DOHH2 (cell line): ENCODE results near the gene CTTN.

Experiments
- H3F3A ChIP-seq: fragments of 200-600 bp; sonication (generic), shearing (Covaris generic); 2 replicates; pipeline ENCODE4 v1.6.0; 2016; ENCODE audit warnings: antibody characterized with exemption, mild to moderate bottlenecking; ENCODE audit not compliant: control insufficient read depth, insufficient read depth
- H3K27ac ChIP-seq: fragments of 200-600 bp; sonication (generic); 2 replicates; pipeline ENCODE4 v1.5.1; 2014; ENCODE audit warnings: low read depth, mild to moderate bottlenecking, low read length, moderate library complexity
- H3K27me3 ChIP-seq: fragments of 200-600 bp; sonication (generic); 2 replicates; pipeline ENCODE4 v1.6.1; 2014; ENCODE audit warnings: mild to moderate bottlenecking, low read length, mixed read lengths; ENCODE audit not compliant: control insufficient read depth
- H3K36me3 ChIP-seq: fragments of 200-600 bp; sonication (generic); 2 replicates; pipeline ENCODE4 v1.6.1; 2014; ENCODE audit warnings: mild to moderate bottlenecking, low read length, moderate library complexity, mixed read lengths; ENCODE audit not compliant: control insufficient read depth
- H3K4me1 ChIP-seq: fragments of 200-600 bp; sonication (generic); 2 replicates; pipeline ENCODE4 v1.6.1; 2014; ENCODE audit warnings: mild to moderate bottlenecking, low read length, mixed read lengths; ENCODE audit not compliant: control insufficient read depth
- H3K4me2 ChIP-seq: fragments of 200-600 bp; sonication (generic); 2 replicates; pipeline ENCODE4 v1.6.0; 2014; ENCODE audit warnings: mild to moderate bottlenecking, low read length, moderate library complexity
- H3K4me3 ChIP-seq: fragments of 200-600 bp; sonication (generic); 2 replicates; pipeline ENCODE4 v1.5.1; 2014; ENCODE audit warnings: mild to moderate bottlenecking, low read length, mixed read lengths
- H3K79me2 ChIP-seq: fragments of 200-600 bp; sonication (generic); 2 replicates; pipeline ENCODE4 v1.6.1; 2014; ENCODE audit warnings: mild to moderate bottlenecking, low read length, mixed read lengths; ENCODE audit not compliant: control insufficient read depth
- H3K9me2 ChIP-seq: fragments of 200-600 bp; sonication (generic); replicated peaks from 2 replicates; pipeline ENCODE4 v1.6.1; 2014; ENCODE audit warnings: mild to moderate bottlenecking, low read length, mixed read lengths; ENCODE audit not compliant: control insufficient read depth
- H3K9me3 ChIP-seq: fragments of 200-600 bp; sonication (generic); 2 replicates; pipeline ENCODE4 v1.6.1; 2014; ENCODE audit warnings: antibody characterized with exemption, low read length, mixed read lengths; ENCODE audit not compliant: control insufficient read depth, insufficient read depth
- H4K20me1 ChIP-seq: fragments of 200-600 bp; sonication (generic); 2 replicates; pipeline ENCODE4 v1.6.0; 2014; ENCODE audit warnings: low read depth, mild to moderate bottlenecking, antibody characterized with exemption, low read length, moderate library complexity; ENCODE audit not compliant: control insufficient read depth, insufficient read depth
- EZH2phosphoT487 ChIP-seq: fragments of 200-600 bp; sonication (generic); IDR thresholded peaks from 2 replicates; pipeline ENCODE4 v1.6.1; 2017; ENCODE audit warnings: borderline replicate concordance, mild to moderate bottlenecking, antibody characterized with exemption, low read length, moderate library complexity, mixed read lengths
- TF ChIP-seq, protein P1 (sequence below): fragments of 200-600 bp; sonication (generic); IDR thresholded peaks from one replicate; pipeline ENCODE4 v1.5.1; 2014; ENCODE audit warnings: antibody characterized with exemption, mild to moderate bottlenecking, low read depth, low read length; ENCODE audit not compliant: poor library complexity, severe bottlenecking

The CTTN gene

DNA sequence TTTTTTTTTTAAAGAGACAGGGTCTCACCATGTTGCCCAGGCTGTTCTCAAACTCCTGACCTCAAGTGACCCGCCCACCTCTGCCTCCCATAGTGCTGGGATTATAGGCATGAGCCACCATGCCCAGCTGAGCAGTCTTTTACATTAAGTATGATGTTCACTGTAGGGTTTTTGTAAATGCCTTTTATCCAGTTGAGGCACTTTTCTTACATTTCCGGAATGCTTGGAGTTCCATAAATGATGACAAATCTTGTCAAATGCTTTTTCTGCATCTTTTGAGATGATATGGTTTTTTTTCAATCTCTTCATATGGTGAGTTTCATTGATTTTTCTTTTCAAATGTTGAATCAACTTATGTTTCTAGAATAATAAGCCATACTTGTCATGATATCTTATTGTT is 29.4 kb upstream of the CTTN start:
- H4K20me1 ChIP-seq: no peaks in the 10 kb centered on the region
- no peaks in the 10 kb centered on the region for H3K9me3 ChIP-seq
- H3K4me2 ChIP-seq: no peak overlapping the region
- no peaks in the 10 kb centered on the region for H3K4me1 ChIP-seq
- H3K27ac ChIP-seq: no peak overlapping the region
- no peak overlapping the region for H3K4me3 ChIP-seq
- H3F3A ChIP-seq: no peaks in the 10 kb centered on the region
- peaks cover 38% of the 10 kb centered on the region for H3K36me3 ChIP-seq
- H3K79me2 ChIP-seq: peaks cover 3% of the 10 kb centered on the region
- H3K9me2 ChIP-seq: no peaks in the 10 kb centered on the region
- H3K27me3 ChIP-seq: no peaks in the 10 kb centered on the region
- no peak for TF ChIP-seq EZH2phosphoT487

DNA sequence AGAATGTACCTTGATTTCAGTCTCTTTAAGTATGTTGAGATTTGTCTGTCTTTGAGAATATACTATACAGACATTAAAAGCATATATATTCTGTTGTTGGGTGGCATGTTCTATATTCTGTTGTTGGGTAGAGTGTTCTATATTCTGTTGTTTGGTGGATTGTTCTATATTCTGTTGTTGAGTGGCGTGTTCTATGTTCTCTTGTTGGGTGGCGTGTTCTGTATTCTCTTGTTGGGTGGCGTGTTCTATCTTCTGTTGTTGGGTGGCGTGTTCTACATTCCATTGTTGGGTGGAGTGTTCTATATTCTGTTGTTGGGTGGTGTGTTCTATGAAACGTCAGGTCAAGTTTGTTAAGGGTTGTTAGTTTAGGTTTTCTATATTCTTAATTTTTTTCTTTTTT is 27.1 kb upstream of the CTTN start:
- H3K36me3 ChIP-seq: peaks cover 40% of the 10 kb centered on the region
- H3K27ac ChIP-seq: no peak overlapping the region
- no peak for TF ChIP-seq EZH2phosphoT487
- TF ChIP-seq, protein P1, sequence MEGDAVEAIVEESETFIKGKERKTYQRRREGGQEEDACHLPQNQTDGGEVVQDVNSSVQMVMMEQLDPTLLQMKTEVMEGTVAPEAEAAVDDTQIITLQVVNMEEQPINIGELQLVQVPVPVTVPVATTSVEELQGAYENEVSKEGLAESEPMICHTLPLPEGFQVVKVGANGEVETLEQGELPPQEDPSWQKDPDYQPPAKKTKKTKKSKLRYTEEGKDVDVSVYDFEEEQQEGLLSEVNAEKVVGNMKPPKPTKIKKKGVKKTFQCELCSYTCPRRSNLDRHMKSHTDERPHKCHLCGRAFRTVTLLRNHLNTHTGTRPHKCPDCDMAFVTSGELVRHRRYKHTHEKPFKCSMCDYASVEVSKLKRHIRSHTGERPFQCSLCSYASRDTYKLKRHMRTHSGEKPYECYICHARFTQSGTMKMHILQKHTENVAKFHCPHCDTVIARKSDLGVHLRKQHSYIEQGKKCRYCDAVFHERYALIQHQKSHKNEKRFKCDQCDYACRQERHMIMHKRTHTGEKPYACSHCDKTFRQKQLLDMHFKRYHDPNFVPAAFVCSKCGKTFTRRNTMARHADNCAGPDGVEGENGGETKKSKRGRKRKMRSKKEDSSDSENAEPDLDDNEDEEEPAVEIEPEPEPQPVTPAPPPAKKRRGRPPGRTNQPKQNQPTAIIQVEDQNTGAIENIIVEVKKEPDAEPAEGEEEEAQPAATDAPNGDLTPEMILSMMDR: no peak

DNA sequence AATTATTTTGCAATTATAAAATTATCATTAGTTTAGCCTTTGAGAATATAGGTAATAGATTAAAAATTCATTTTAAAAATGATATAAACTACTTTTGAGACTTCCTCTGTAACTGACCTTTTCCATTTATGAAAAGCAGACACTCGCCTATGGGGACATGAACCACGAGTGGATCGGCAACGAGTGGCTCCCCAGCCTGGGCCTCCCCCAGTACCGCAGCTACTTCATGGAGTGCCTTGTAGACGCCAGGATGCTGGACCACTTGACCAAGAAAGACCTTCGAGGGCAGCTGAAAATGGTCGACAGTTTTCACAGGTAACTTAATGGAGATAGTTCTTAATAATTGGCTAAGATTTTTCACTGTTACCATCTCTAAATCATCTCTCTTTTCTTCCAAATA is 26.3 kb upstream of the CTTN start:
- H3K4me3 ChIP-seq: no peak overlapping the region
- H3K79me2 ChIP-seq: peaks cover 3% of the 10 kb centered on the region
- H3K9me3 ChIP-seq: no peaks in the 10 kb centered on the region
- TF ChIP-seq EZH2phosphoT487: no peak
- TF ChIP-seq, protein P1: no peak
- peaks cover 43% of the 10 kb centered on the region for H3K36me3 ChIP-seq
- H4K20me1 ChIP-seq: no peaks in the 10 kb centered on the region
- no peak overlapping the region for H3K27ac ChIP-seq
- no peaks in the 10 kb centered on the region for H3K4me1 ChIP-seq
- no peaks in the 10 kb centered on the region for H3F3A ChIP-seq
- H3K27me3 ChIP-seq: no peaks in the 10 kb centered on the region
- no peak overlapping the region for H3K4me2 ChIP-seq
- H3K9me2 ChIP-seq: no peaks in the 10 kb centered on the region

More for the DNA sequence above, 27.1 kb upstream of the CTTN start:
- Histone ChIP-seq H3K9me2 (no peaks in the 10 kb centered on the region), H3K79me2 (peaks cover 3% of the 10 kb centered on the region), H3K4me3 (no peak overlapping the region), H3K27me3 (no peaks in the 10 kb centered on the region), H3K9me3 (no peaks in the 10 kb centered on the region), H3K4me2 (no peak overlapping the region), H4K20me1 (no peaks in the 10 kb centered on the region), H3F3A (no peaks in the 10 kb centered on the region), H3K4me1 (no peaks in the 10 kb centered on the region)

DNA sequence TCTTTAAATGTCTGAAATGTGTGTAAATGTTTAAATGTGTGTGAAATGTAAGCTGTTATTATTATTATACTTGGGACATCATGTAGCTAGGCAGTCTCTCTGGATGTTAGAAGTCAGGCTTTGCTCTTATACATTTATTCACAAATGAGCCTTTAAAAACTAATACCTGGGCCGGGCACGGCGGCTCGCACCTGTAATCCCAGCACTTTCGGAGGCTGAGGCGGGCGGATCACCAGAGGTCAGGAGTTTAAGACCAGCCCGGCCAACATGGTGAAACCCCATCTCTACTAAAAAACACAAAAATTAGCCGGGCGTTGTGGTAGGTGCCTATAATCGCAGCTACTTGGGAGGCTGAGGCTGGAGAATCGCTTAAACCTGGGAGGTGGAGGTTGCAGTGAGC is 21.7 kb upstream of the CTTN start:
- Histone ChIP-seq H3K36me3 (peaks cover 51% of the 10 kb centered on the region), H4K20me1 (no peaks in the 10 kb centered on the region), H3K27ac (no peak overlapping the region)

More for the DNA sequence above, 21.7 kb upstream of the CTTN start:
- H3K4me1 ChIP-seq: no peaks in the 10 kb centered on the region
- H3F3A ChIP-seq: no peaks in the 10 kb centered on the region
- H3K27me3 ChIP-seq: no peaks in the 10 kb centered on the region
- no peak overlapping the region for H3K4me3 ChIP-seq
- no peaks in the 10 kb centered on the region for H3K79me2 ChIP-seq
- TF ChIP-seq, protein P1: no peak
- TF ChIP-seq EZH2phosphoT487: no peak
- H3K9me3 ChIP-seq: no peaks in the 10 kb centered on the region
- H3K9me2 ChIP-seq: no peaks in the 10 kb centered on the region
- H3K4me2 ChIP-seq: no peak overlapping the region
